Heart left ventricle (tissue), 13 donors: ENCODE data around the gene SUCLA2.

Experiments used
- POLR2A ChIP-seq, 2 donors: fragments of 450-650 bp; IDR thresholded peaks; one replicate each; pipeline ENCODE4 v1.6.1; 2017; ENCODE audit warnings: antibody characterized with exemption in 2 of 2, mild to moderate bottlenecking in 2 of 2, moderate library complexity in 2 of 2
- TF ChIP-seq, protein P1 (sequence below), 12 donors: fragments of 200-600 bp; sonication (generic) in 4 of 12; IDR thresholded peaks; one replicate each; pipeline versions ENCODE4 v1.5.0 to v1.8.0; 2018 to 2022; ENCODE audit warnings: antibody characterized with exemption in 12 of 12, mild to moderate bottlenecking in 5 of 12
- donor health status: ischemic (EF 13 %, LVEDD 7.1; RV severe dilation, severe dysfunction).
- donor health status: DM: no; HTN: yes; CAD: no.
- donor health status: DM: no; HTN: no; CAD: no.
- donor health status: ischemic (EF 25% LVEDD 6.9; RV normal size, moderate dysfunction).
- donor health status: ischemic (EF 25% LVEDD 5.7; RV mildly dilated, moderate dysfunction).
- donor health status: ischemic (EF 35%, LVEDD 5.7; RV mildly dilated, moderate dysfunction).
- donor health status: nonischemic (EF 11% LVEDD 7.7; RV severe dilation, severe dysfunction).
- donor health status: DM: yes; HTN: yes; CAD: no.
- donor health status: PGD.
- donor health status: ischemic (EF 29% LVEDD 5.4; RV normal size, mild dysfunction).
- donor health status: nonischemic (EF 23%, LVEDD 6.1; RV moderate dilation, normal function).

DNA sequence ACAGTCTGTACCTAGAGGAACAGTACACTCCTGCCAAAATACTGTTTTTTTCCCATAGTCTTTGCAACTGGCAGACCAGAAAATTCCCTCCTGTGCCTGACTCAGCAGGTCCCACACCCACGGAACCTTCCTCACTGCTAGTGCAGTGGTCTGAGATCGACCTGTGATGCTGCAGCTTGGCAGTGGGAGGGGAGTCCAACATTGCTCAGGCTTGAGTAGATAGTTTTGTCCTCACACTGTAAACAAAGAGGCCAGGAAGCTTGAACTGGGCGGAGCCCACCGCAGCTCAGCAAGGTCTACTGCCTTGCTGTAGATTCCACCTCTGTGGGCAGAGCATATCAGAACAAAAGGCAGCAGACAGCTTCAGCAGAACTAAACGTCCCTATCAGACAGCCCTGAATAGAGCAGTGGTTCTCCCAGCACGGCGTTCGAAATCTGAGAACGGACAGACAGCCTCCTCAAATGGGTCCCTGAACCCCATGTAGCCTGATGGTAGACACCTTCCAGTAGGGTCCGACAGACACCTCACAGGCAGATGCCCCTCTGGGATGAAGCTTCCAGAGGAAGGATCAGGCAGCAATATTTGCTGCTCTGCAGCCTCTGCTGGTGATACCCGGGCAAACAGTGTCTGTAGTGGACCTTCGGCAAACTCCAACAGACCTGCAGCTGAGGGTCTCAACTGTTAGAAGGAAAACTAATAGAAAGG, 92.7 kb downstream of the SUCLA2 start:
- TF ChIP-seq, protein P1, sequence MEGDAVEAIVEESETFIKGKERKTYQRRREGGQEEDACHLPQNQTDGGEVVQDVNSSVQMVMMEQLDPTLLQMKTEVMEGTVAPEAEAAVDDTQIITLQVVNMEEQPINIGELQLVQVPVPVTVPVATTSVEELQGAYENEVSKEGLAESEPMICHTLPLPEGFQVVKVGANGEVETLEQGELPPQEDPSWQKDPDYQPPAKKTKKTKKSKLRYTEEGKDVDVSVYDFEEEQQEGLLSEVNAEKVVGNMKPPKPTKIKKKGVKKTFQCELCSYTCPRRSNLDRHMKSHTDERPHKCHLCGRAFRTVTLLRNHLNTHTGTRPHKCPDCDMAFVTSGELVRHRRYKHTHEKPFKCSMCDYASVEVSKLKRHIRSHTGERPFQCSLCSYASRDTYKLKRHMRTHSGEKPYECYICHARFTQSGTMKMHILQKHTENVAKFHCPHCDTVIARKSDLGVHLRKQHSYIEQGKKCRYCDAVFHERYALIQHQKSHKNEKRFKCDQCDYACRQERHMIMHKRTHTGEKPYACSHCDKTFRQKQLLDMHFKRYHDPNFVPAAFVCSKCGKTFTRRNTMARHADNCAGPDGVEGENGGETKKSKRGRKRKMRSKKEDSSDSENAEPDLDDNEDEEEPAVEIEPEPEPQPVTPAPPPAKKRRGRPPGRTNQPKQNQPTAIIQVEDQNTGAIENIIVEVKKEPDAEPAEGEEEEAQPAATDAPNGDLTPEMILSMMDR (IDR thresholded peaks at IDR 0.05), result no peak
- TF ChIP-seq POLR2A (IDR thresholded peaks at IDR 0.05), result no peak
